Right lung (tissue), 10 donors: Measurements from ENCODE around the gene CD302. TPM values are rescaled to one million over a fixed set of nuclear protein-coding genes. Genes with fewer than 3 reads are reported as not detected.
A peak's percentile ranks its signal among the peaks of the same experiment; 100 is the strongest.
"Not testable (repeated sequence)": the region's sequence is repeated elsewhere in the genome, so short reads cannot be mapped to it uniquely, and the experiment has no call there.

Experiments used
- DNase-seq, 2 donors: peaks; one replicate each; pipeline ENCODE4 v3.0.0-alpha.2; 2013
- long read RNA-seq, 8 donors: transcript quantifications; one replicate each; lab custom pipeline, GENCODE V29; 2026
- polyA plus RNA-seq, 5 donors: library from polyadenylated mRNA; unstranded; fragments of 120-200 nt; gene quantifications; one replicate each; pipeline versions ENCODE4 v1.2.1 to v1.2.3, GENCODE V29; 2013; ENCODE audit warnings: inconsistent platforms in 1 of 5, low replicate concordance in 1 of 5; ENCODE audit not compliant: insufficient read length in 5 of 5, insufficient read depth in 1 of 5

Gene CD302, protein sequence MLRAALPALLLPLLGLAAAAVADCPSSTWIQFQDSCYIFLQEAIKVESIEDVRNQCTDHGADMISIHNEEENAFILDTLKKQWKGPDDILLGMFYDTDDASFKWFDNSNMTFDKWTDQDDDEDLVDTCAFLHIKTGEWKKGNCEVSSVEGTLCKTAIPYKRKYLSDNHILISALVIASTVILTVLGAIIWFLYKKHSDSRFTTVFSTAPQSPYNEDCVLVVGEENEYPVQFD
- polyA plus RNA-seq: 10 to 100 TPM; 42.4 to 63.0 (median 60.7) TPM
- long read RNA-seq, donor 1, transcript CD302-201 (6 exons, 3,741 nt): major isoform, 41 of 58 reads
- long read RNA-seq, donor 1, transcript CD302-204 (5 exons, 3,866 nt): minor isoform, 6 of 58 reads
- long read RNA-seq, donor 1, partial matches to known transcripts: 6 of 58 reads
- long read RNA-seq, donor 1, other reads (novel, unspliced or antisense): 5 of 58 reads
- long read RNA-seq, donor 2, transcript CD302-201 (6 exons, 3,741 nt): major isoform, 7 of 9 reads
- long read RNA-seq, donor 2, partial matches to known transcripts: 0 of 9 reads
- long read RNA-seq, donor 2, other reads (novel, unspliced or antisense): 0 of 9 reads
- long read RNA-seq, donor 3, transcript CD302-204 (5 exons, 3,866 nt): minor isoform, 5 of 28 reads
- long read RNA-seq, donor 3, transcript CD302-201 (6 exons, 3,741 nt): major isoform, 17 of 28 reads
- long read RNA-seq, donor 3, partial matches to known transcripts: 6 of 28 reads
- long read RNA-seq, donor 3, other reads (novel, unspliced or antisense): 0 of 28 reads
- long read RNA-seq, donor 4, transcript CD302-201 (6 exons, 3,741 nt): major isoform, 13 of 15 reads
- long read RNA-seq, donor 4, partial matches to known transcripts: 0 of 15 reads
- long read RNA-seq, donor 4, other reads (novel, unspliced or antisense): 0 of 15 reads
- long read RNA-seq, donor 5, transcript CD302-201 (6 exons, 3,741 nt): major isoform, 29 of 41 reads
- long read RNA-seq, donor 5, transcript CD302-204 (5 exons, 3,866 nt): minor isoform, 7 of 41 reads
- long read RNA-seq, donor 5, partial matches to known transcripts: 5 of 41 reads
- long read RNA-seq, donor 5, other reads (novel, unspliced or antisense): 0 of 41 reads
- long read RNA-seq, donor 6, transcript CD302-201 (6 exons, 3,741 nt): major isoform, 30 of 41 reads
- long read RNA-seq, donor 6, partial matches to known transcripts: 7 of 41 reads
- long read RNA-seq, donor 6, other reads (novel, unspliced or antisense): 0 of 41 reads
- long read RNA-seq, donor 7, transcript CD302-201 (6 exons, 3,741 nt): major isoform, 28 of 29 reads
- long read RNA-seq, donor 7, partial matches to known transcripts: 0 of 29 reads
- long read RNA-seq, donor 7, other reads (novel, unspliced or antisense): 0 of 29 reads
- long read RNA-seq, donor 8, transcript CD302-201 (6 exons, 3,741 nt): major isoform, 5 of 6 reads
- long read RNA-seq, donor 8, partial matches to known transcripts: 0 of 6 reads
- long read RNA-seq, donor 8, other reads (novel, unspliced or antisense): 0 of 6 reads

DNA sequence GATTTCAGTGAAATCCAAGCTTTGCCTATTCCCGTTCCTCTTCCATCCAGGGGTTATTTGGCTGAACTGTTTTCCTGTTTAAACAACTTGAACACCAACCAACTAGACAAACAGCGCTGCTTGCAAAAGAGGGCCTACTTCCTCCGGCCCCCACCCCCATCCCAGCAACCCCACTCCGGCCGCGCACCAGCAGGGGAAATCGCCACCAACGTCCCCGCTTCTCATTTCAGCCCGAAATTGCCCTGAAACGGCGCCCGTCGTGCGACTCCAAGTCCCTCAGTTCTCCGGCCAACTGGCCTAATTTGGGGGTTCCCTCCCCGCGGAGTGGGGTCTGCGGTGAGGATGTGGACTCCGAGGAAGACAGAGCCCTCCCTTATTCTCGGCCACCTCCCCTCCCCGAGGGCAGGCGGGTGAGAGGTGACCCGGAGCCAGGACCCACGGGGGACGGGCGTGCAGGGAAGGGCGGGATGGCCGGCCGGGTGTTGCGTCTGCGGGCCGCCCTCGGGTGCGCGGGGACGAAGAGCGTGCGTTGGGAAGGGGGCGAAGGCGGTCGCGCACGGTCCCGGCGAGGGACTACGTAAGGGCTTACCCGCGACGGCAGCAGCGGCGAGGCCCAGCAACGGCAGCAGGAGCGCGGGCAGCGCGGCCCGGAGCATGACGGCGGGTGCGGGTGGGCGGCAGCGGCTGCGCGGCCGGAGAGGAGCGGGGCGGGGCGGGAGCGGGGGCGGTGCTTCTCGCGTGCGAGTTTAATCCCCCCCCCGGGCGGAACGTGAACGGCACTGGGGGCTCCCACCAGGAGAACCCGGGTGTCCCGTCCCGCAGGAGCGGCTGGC, at the start of gene CD302:
TSS of gene CD302 (minus strand) at position 666 of the 833 bp plus-strand sequence. CDS start at position 656, 10 bp downstream.
- peak; percentile 75 to 76 for DNase-seq

DNA sequence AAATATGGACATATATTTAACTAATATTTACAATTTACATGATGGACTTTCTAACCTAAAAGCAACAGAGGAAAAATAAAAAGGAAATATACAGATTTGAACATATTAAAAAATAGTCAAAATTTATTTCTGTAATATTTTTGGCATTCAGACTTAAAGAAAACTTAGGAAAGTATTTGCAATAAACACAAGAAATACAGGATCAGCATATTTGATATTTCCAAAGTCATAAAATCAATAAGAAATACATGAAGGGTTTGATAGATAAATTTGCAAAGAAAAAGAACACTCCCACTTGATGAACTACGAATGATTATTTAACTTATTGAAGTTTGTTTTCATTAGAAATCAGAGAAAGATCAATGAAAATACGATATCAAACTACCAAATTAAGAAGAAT, 48.6 kb upstream of the CD302 start:
- no peak for DNase-seq

DNA sequence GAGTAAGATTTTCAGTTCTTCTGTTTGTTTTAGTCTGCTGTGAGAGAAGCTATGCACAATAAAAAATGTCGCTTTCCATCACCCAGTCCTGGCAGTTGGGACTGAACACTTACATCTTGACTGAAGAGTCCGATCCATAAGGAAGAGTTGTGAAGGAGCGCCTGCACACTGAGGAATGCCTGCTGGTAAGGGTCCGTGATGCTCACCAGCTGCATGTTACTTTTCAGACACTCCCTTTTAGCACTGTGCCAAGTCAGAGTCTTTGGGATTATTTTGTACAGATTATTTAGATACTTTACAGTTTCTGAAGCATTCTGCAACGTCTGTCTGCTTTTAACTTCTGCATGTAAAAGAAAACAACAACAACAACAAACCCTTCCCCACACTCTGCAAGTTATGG, 42.6 kb upstream of the CD302 start:
- DNase-seq: no peak

DNA sequence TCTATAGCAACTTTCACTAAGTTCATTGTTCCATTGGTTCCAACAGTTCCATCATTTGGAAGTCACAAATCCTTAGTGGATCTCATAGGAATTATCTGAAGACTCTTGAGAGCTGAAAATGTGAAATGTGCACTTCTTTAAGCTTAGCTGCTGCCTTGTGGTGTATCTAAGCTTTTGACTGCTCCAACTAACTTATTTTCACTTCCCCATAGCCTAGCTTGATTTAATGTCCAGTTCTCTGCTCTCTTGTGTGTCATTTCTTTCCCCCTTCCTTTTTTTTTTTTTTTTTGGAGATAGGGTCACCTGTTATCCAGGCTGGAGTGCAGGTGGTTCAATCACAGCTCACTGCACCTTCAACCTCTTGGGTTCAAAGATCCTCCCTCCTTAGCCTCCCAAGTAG, 34.9 kb upstream of the CD302 start:
- DNase-seq: no peak

DNA sequence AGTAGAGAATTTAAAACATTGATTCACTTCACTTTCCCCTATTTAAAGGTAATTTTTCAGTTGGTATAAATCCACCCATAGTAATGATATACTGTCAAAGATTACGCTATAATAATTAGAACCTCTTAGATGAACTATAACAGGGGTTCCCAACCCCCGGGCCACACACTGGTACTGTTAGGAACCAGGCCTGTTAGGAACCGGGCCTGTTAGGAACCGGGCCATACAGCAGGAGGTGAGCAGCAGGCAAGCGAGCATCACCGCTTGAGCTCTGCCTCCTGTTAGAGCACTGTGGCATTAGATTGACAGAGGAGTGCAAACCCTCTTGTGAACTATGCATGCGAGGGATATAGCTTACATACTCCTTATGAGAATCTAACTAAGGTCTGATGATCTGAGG, 34.0 kb upstream of the CD302 start:
- DNase-seq: no peak

DNA sequence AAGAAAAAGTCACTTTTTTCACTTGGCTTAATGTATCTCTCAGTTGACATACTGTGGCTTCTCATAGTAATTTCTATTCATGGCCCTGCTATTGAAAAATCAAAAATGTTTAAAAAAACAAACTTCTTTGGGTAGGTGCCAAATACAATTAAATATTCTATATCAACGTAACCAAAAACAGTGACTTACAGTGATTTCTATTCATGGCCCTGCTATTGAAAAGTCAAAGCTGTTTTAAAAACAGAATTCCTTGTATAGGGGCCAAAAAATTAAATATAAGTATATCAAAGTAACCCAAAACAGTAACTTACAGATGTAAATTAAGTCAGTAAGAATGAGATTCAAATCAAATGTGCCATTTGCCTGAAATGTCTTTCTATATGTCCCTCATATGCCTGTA, 31.4 kb upstream of the CD302 start:
- no peak for DNase-seq

DNA sequence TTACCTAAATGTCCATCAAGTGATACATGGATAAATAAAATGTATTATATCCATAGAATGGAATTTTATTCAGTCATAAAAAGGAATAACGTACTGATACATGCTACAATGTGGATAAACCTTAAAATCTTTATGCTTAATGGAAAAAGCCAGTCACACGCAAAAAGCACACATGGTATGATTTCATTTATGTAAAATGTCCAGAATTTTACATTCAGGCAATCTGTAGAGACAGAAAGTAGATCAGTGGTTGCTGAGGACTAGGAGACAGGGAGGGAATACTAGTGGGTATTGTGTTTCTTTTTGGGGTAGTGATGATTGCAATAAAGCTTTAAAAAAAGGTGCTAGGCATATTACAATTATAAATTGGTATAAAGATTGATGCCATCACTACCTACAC, 30.7 kb upstream of the CD302 start:
- no peak for DNase-seq

DNA sequence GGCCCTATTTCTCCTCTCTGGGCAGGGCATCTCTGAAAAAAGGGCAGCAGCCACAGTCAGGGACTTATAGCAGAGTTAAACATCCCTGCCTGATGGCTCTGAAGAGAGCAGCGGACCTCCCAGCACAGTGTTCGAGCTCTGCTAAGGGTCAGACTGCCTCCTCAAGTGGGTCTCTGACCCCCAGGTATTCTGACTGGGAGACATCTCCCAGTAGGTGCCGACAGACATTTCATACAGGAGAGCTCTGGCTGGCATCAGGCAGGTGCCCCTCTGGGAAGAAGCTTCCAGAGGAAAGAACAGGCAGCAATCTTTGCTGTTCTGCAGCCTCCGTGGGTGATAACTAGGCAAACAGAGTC, 24.4 kb upstream of the CD302 start:
- not testable (repeated sequence) for DNase-seq

DNA sequence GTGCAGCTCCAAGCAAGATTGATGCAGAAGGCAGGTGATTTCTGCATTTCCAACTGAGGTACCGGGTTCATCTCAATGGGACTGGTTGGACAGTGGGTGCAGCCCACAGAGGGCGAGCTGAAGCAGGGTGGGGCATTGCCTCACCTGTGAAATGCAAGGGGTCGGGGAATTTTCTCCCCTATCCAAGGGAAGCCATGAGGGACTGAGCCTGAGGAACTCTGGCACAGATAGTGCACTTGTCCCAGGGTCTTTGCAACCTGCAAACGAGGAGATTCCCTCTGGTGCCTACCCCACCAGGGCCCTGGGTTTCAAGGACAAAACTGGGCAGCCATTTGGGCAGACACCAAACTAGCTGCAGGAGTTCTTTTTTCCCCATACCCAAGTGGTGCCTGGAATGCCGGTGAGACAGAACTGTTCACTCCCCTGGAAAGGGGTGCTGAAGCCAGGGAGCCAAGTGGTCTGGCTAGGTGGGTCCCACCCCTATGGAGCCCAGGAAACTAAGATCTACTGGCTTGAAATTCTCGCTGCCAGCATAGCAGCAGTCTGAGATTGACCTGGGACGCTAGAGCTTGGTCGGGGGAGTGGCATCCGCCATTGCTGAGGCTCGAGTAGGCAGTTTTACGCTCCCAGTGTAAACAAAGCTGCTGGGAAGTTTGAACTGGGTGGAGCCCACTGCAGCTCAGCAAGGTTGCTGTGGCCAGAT, 23.9 kb upstream of the CD302 start:
- not testable (repeated sequence) for DNase-seq

DNA sequence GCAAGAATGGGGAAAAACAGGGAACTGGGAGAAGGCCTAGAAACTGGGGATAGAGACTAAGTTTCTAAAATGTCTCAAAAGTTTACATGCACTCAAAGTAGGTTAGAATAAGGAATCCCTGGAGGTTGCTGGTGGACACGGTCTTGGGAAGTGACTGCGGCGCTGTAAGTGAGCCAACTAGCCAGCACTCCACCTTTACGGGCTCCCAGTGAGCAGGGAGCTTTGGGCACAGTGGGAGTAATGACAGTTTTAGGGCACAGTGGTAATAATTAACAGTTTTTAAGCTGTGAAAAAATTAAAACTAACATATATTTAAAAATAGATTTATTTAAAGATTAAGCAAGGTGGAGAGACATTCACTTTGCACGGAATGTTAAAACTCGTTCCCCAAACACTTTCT, 20.9 kb upstream of the CD302 start:
- no peak for DNase-seq

DNA sequence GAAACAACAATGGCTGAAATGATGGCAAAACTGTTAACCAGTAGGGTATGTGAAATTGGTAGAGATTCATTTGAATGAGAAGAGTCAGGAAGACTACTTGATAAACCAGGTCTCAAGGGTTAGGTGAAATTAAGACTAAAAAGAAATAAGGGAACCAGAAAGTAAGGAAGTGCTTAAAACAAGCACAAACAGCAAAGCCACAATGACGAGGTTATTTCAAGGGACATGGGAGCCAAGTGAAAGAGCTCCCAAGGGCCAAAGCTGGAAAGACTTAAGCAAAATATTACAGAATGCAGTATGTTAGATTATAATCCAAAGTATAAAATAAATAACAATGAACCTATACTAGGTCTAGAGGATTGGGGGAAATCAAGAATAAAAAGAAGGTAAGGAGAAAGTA, 19.3 kb upstream of the CD302 start:
- no peak for DNase-seq

DNA sequence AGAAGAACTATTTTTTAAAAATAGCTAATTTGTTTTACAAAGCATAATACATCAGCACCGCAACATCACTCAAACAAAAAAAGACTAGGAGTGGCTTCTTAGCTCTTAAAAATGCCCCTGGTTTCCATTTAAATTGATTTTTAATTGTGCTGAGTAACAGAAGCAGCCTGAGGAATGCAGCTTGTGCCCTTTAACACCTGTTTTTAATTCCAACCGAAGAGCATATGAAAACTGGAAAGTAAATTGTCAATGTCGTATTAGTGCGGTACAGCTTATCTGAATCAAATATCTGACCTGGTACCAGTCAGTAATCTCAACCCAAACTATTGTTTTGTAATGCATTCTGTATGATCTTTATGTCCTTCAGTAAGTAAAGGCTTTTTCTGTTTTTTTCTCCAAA, 13.2 kb upstream of the CD302 start:
- DNase-seq: no peak

DNA sequence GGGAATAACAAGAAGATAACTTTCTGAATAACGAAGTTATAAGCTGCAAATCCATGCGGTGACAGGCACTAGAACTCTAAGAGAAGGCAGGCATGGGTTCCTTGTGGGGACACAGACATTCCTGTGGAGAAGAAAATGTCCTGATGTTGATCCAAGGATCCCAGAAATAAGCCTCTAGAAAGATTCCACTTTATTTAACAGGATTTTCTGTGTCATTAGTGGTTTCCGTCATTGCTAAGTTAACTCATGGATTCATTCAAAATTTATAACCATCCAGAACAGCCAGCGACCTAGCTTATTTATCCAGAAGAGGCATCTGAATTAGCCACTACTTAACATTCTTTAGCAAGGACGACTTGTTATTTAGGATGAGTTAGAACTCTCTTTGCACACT, 10.0 kb upstream of the CD302 start:
- DNase-seq: no peak

DNA sequence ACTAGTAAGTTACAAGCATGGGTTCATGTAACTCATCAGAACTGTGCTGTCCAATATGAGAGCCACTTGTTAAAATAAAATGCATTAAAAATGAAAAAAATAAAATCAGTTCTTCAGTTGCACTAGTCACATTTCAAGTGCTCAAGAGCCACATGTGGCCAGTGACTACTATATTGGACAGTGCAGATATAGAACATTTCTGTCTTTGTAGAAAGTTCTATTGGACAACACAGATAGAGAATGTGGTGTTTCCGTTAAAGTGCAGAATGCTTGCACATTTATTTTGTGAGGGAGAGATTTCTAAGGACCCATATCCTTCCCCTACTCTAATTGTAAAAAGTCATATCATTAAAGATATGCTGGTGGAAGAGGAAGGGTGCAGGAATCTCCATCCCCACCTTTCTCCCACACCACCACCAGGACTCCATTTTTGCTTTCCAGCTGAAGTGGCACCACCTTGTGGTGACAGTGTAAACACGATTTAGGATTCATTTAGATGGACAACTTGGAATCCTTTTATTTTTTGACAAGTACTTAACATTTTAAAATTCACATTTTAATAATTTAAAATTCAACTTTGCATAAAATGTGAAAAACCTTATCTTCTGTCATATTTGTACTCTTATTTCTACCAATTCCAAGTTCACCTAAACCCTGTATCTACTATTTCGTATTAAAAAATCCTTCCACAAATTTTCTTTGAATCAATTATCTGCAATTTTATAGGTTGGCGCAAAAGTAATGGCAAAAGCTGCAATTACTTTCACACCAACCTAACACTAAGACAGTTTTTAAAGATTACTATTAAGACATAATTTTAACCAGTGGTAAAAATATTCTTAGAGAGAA, 9.4 kb upstream of the CD302 start:
- no peak for DNase-seq

DNA sequence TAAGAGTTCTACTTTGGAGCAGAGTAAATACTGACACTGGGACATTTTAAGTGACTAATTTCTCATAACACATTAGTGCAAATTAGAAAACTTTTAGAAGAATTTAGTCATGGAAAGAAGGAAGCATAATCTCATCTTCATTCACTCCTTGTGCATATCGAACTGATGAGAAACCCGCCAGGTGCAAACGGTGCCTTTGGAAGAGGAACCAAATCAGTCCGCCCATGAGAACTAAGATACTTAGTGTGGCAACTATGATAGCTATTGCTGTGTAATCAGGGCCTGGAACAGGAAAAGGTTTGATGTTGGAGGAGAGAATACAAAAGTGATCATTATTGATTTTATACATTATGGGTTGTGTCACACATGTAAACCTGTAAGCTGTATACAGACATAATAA, 6.9 kb upstream of the CD302 start:
- DNase-seq: no peak

DNA sequence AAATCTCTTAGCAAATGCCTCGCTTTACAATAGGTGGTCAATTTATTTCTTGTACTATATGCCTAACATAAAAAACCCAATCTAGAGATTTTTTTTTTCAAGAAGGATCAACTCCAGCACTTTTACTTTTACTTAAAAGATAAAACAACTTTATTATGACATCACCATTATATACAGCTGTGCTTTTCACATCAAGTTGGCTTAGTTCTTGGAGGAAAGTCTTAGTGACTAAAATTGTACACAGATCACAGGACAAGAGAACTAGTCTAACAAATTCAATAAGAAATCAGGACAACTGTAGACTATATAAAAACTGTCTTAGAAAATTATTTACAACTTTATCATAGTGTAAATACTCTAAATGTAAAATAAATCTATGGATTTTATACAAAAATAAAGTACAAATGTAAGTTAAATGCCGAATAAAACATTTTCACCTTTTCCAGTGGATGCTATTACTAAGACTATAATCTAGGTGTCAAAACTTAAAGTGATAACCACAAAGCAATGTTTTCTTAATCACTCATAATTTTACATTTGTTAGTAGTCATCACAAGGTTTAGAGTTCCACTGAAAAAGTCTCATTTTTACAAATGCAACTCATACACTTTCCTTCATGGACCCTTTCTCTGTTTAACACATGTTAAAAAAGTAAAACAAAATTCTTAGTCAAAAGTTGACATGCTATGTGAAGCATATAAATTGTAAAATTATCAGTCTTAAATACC, 5.4 kb upstream of the CD302 start:
- DNase-seq: no peak

DNA sequence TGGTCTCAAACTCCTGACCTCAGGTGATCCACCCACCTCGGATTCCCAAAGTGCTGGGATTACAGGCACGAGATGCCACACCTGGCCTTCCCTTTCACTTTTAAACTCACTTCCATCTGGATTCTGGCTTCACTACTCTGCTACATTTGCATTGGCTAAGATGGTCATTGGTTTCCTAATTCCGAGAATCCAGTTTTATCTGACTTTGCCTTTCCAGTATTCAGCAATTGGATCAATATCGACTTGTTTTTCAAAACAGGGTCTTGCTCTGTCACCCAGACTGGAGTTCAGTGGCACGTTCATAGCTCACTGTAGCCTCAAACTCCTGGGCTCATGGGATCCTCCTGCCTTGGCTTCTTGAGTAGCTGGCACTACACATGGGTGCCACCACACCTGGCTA, 4.7 kb upstream of the CD302 start:
- DNase-seq: no peak

DNA sequence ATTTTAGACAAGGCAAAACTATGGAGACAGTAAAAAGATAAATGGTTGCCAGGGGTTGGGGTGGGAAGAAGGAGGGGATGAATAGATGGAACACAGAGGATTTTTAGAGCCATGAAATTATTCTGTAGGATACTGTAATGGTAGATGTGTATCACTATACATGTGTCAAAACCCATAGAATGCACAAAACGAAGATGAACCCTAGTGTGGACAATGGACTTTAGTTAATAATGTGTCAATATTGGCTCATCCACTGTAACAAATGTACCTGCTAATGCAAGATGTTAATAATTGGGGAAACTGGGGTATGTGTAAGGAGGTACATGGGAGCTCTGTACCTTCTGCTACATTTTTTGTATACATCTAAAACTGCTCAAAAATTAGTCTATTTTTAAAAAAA, 1.8 kb upstream of the CD302 start:
- no peak for DNase-seq
